Activated CD4-positive, alpha-beta T cell treated with anti-CD3 and anti-CD28 coated beads, Interleukin-2, amount 10 ng/mL, durations not matched to agents 7 days and 5 days (primary cell): ENCODE data around the gene MPZL2. TPM values are rescaled to one million over a fixed set of nuclear protein-coding genes. Genes with fewer than 3 reads are reported as not detected.

Experiments used
- CTCF ChIA-PET: fragments of 350-600 bp; sonication (Branson Sonifier 250); formaldehyde crosslinking; loops from one replicate; lab custom pipeline; 2021; ENCODE audit warnings: antibody characterized with exemption; lab: Charles Lee
- POLR2A ChIA-PET: fragments of 350-600 bp; sonication (Branson Sonifier 250); formaldehyde crosslinking; loops from one replicate; lab custom pipeline; 2021; ENCODE audit warnings: antibody characterized with exemption; lab: Charles Lee
- DNase-seq: peaks from one replicate; pipeline ENCODE4 v3.0.0-alpha.2; 2020
- H3K27ac Mint-ChIP-seq: one replicate; pipeline ENCODE4 v1.8.0; 2021; ENCODE audit warnings: mild to moderate bottlenecking, moderate library complexity, mixed read lengths
- H3K27me3 Mint-ChIP-seq: one replicate; pipeline ENCODE4 v1.8.0; 2021; ENCODE audit warnings: mixed read lengths
- H3K36me3 Mint-ChIP-seq: one replicate; pipeline ENCODE4 v1.8.0; 2021; ENCODE audit warnings: low read depth, mixed read lengths
- H3K4me1 Mint-ChIP-seq: one replicate; pipeline ENCODE4 v1.8.0; 2021; ENCODE audit warnings: mixed read lengths
- H3K4me3 Mint-ChIP-seq: one replicate; pipeline ENCODE4 v1.8.0; 2021; ENCODE audit warnings: mild to moderate bottlenecking, moderate library complexity, mixed read lengths
- H3K9me3 Mint-ChIP-seq: one replicate; pipeline ENCODE4 v1.8.0; 2021; ENCODE audit warnings: mixed read lengths
- total RNA-seq, 2 experiments: library from RNA; stranded (reverse); gene quantifications; one replicate each; pipeline ENCODE4 v1.2.3, GENCODE V29; 2021

The MPZL2 gene
- total RNA-seq, 2 experiments from 2014 or later: 5.5 to 6.0 TPM

GRCh38 chr11:118301600-118302195, 37.6 kb upstream of the MPZL2 start:
- Mint-ChIP-seq H3K4me1 (peaks cover 47% of the 10 kb centered on the region), H3K27me3 (no peaks in the 10 kb centered on the region), H3K36me3 (peaks cover 22% of the 10 kb centered on the region), H3K9me3 (peaks cover 2% of the 10 kb centered on the region), H3K27ac (no peak overlapping the region), H3K4me3 (no peak overlapping the region)
- DNase-seq: no peak
- ChIA-PET POLR2A (no interaction called here), CTCF (interaction anchor here (0.6 to 4.5 kb wide), 8 partner anchors 10 to 349 kb away, joined by 3 to 19 read pairs (median 5); no protein-coding TSS in a partner anchor)

- Mint-ChIP-seq H3K4me3 (no peak overlapping the region), H3K9me3 (peaks cover 2% of the 10 kb centered on the region), H3K36me3 (no peaks in the 10 kb centered on the region), H3K27me3 (no peaks in the 10 kb centered on the region), H3K4me1 (peaks cover 25% of the 10 kb centered on the region), H3K27ac (peak overlapping the region; percentile 67)
- peak; percentile 52 for DNase-seq
- ChIA-PET POLR2A (no interaction called here), CTCF (interaction anchor here (0.7 to 2.3 kb wide), 20 partner anchors 9 to 331 kb away, joined by 3 to 18 read pairs (median 4); partner anchors contain the start of genes CD3D, CD3E, CD3G and JAML)
These were observed 31.8 kb upstream of the MPZL2 start for GRCh38 chr11:118295815-118296454.

DNA sequence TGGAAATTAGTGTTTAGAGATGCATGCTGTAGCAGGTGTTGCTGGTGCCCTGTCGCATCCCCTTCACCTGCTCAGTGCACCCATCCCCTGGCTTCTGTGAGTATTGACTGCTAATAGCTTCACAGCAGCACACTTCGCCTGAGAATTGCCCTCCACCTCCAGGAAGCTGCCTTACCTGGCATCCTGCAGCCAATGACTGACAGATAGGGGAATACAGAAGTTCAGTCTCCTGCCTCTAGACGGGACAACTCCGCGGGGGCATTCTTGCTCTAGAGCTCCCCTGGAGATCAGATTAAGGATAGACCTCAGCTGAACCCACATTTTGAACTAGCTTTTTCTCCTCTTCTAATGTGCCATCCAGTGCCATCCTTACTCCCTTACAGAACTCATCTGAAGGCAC, 31.1 kb upstream of the MPZL2 start:
- H3K4me1 Mint-ChIP-seq: peaks cover 25% of the 10 kb centered on the region
- no peaks in the 10 kb centered on the region for H3K27me3 Mint-ChIP-seq
- no peak overlapping the region for H3K27ac Mint-ChIP-seq
- ChIA-PET POLR2A (no interaction called here), CTCF (interaction anchor here (0.7 to 2.3 kb wide), 19 partner anchors 8 to 331 kb away, joined by 3 to 18 read pairs (median 4); partner anchors contain the start of genes CD3D, CD3E, CD3G and JAML)
- H3K36me3 Mint-ChIP-seq: no peaks in the 10 kb centered on the region
- H3K9me3 Mint-ChIP-seq: peaks cover 2% of the 10 kb centered on the region
- H3K4me3 Mint-ChIP-seq: no peak overlapping the region
- DNase-seq: no peak

DNA sequence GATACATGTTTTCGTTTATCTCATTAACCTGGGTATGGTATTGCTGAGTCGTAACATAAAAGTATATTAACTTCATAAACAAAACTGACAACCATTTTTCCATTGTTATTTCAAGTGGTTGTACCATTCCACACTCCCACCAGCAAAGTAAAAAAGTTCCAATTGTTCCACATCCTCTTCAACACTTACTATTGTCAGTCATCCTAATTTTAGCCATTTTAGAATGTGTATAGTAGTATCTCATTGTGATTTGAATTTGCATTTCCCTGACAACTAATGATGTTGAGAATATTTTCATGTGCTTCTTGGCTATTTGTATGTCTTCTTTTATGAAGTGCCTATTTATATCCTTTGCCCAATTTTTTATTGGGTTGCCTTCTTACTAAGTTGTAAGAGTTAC, 30.0 kb upstream of the MPZL2 start:
- H3K36me3 Mint-ChIP-seq: peaks cover 2% of the 10 kb centered on the region
- H3K27me3 Mint-ChIP-seq: no peaks in the 10 kb centered on the region
- no peak overlapping the region for H3K4me3 Mint-ChIP-seq
- POLR2A ChIA-PET: no interaction called here
- H3K27ac Mint-ChIP-seq: no peak overlapping the region
- CTCF ChIA-PET: no interaction called here
- peaks cover 2% of the 10 kb centered on the region for H3K9me3 Mint-ChIP-seq
- DNase-seq: no peak
- peaks cover 24% of the 10 kb centered on the region for H3K4me1 Mint-ChIP-seq

DNA sequence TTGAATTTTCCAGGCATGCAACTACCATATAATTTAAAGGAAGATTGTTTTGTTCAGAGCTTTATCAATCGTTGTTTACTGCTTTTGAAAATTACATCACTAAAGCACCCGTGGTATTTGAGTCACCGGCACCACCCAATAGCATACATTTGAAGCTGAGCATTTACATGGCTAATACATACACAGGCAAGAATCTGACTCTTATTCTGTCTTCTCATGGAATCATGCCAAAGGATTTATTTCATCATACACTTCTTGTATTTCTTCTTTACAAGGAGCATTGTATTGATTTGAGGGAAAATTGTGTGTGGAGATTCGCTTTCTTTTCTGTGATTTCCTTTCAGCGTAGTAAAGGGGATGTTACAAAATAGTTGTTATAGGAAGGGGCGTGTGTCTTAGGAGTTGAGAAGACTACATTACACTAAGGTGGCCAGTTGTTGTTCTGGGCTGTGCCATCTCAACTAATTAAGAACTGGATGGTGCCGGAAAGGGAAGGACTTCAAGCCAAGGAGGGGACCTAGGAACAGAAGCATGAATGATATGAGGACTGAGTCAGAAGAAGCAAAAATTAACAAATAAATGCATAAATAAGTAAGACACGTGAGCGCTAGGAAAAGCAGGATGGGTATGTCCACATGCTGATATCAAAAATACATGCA, 27.5 kb upstream of the MPZL2 start:
- Mint-ChIP-seq H3K27me3 (no peaks in the 10 kb centered on the region), H3K27ac (no peak overlapping the region), H3K9me3 (peaks cover 2% of the 10 kb centered on the region), H3K4me3 (no peak overlapping the region), H3K36me3 (peaks cover 2% of the 10 kb centered on the region), H3K4me1 (peaks cover 24% of the 10 kb centered on the region)
- ChIA-PET POLR2A (interaction anchor here (1.0 kb wide), 1 partner anchor 93 kb away, joined by 4 read pairs; no protein-coding TSS in a partner anchor), CTCF (interaction anchor here (0.9 to 1.5 kb wide), 10 partner anchors 9 to 149 kb away, joined by 3 to 9 read pairs (median 3); no protein-coding TSS in a partner anchor)
- DNase-seq: no peak

GRCh38 chr11:118290923-118291322, 26.8 kb upstream of the MPZL2 start:
- Mint-ChIP-seq H3K27me3 (no peaks in the 10 kb centered on the region), H3K4me3 (no peak overlapping the region), H3K36me3 (peaks cover 3% of the 10 kb centered on the region), H3K9me3 (peaks cover 2% of the 10 kb centered on the region), H3K4me1 (peaks cover 19% of the 10 kb centered on the region), H3K27ac (no peak overlapping the region)
- DNase-seq: peak; percentile 63
- CTCF ChIA-PET: interaction anchor here (0.6 to 1.5 kb wide), 13 partner anchors 8 to 252 kb away, joined by 3 to 9 read pairs (median 3); no protein-coding TSS in a partner anchor
- POLR2A ChIA-PET: interaction anchor here (0.7 to 1.0 kb wide), 2 partner anchors 92 to 172 kb away, joined by 4 to 11 read pairs; no protein-coding TSS in a partner anchor

DNA sequence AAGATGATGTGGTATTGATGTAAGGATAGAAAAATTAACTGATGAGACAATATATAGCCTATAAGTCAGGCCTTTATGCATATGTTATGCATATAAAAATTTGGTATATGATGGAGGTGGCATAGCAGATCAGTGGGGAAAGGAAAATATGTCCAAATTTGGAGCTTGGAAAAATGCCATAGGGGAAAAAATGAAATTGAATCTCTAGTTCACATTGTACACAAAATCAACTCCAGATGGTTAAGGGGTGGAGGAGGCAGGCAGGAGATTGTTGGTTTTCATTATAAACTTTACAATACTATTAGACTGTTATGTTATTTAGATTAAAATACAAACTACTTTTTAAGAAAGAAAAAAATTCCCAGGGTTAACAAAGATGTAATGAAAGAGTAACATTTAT, 25.3 kb upstream of the MPZL2 start:
- peaks cover 2% of the 10 kb centered on the region for H3K9me3 Mint-ChIP-seq
- no peak for DNase-seq
- POLR2A ChIA-PET: no interaction called here
- peaks cover 5% of the 10 kb centered on the region for H3K36me3 Mint-ChIP-seq
- CTCF ChIA-PET: interaction anchor here (0.6 to 3.0 kb wide), 4 partner anchors 10 to 105 kb away, joined by 3 to 12 read pairs (median 4); partner anchors contain the start of gene CD3D
- peaks cover 20% of the 10 kb centered on the region for H3K4me1 Mint-ChIP-seq
- no peaks in the 10 kb centered on the region for H3K27me3 Mint-ChIP-seq
- H3K27ac Mint-ChIP-seq: no peak overlapping the region
- H3K4me3 Mint-ChIP-seq: no peak overlapping the region

DNA sequence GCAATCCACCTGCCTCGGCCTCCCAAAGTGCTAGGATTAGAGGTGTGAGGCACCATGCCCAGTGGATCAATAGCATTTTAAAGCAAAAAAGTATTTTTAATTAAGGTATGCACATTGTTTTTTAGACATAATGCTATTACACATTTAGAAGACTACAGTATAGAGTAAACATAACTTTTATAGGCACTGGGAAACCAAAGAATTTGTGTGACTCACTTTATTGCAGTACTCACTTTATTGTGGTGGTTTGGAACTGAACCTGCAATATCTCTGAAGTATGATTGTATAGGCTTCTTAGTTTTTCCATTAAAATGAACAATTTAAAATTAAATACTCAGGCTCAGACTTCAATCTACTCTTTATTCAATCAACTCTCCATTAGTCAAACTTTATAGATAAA, 22.9 kb upstream of the MPZL2 start:
- Mint-ChIP-seq H3K36me3 (peaks cover 7% of the 10 kb centered on the region), H3K9me3 (peaks cover 2% of the 10 kb centered on the region), H3K27me3 (no peaks in the 10 kb centered on the region), H3K27ac (no peak overlapping the region), H3K4me1 (peaks cover 39% of the 10 kb centered on the region), H3K4me3 (no peak overlapping the region)
- POLR2A ChIA-PET: no interaction called here
- no peak for DNase-seq
- CTCF ChIA-PET: interaction anchor here (1.4 to 1.5 kb wide), 3 partner anchors 9 to 22 kb away, joined by 3 to 5 read pairs (median 3); no protein-coding TSS in a partner anchor

DNA sequence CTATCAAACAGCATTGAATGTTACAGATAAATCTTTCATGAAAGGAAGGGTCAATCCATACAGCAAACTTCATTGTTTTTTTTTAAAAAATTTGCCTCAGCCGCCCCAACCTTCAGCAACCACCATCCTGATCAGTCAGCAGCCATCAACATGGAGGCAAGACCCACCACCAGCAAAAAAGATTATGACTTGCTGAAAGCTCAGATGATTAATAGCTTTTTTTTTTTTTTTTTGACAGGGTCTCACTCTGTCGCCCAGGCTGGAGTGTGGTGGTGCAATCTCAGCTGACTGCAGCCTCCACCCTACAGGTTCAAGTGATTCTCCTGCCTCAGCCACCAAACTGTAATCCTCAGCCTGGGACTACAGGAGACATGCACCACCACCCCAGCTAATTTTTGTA, 22.4 kb upstream of the MPZL2 start:
- Mint-ChIP-seq H3K27ac (no peak overlapping the region), H3K9me3 (peaks cover 2% of the 10 kb centered on the region), H3K4me1 (peaks cover 39% of the 10 kb centered on the region), H3K4me3 (no peak overlapping the region), H3K27me3 (no peaks in the 10 kb centered on the region), H3K36me3 (peaks cover 7% of the 10 kb centered on the region)
- ChIA-PET CTCF (interaction anchor here (1.4 to 1.5 kb wide), 3 partner anchors 9 to 22 kb away, joined by 3 to 5 read pairs (median 3); no protein-coding TSS in a partner anchor), POLR2A (no interaction called here)
- DNase-seq: no peak

DNA sequence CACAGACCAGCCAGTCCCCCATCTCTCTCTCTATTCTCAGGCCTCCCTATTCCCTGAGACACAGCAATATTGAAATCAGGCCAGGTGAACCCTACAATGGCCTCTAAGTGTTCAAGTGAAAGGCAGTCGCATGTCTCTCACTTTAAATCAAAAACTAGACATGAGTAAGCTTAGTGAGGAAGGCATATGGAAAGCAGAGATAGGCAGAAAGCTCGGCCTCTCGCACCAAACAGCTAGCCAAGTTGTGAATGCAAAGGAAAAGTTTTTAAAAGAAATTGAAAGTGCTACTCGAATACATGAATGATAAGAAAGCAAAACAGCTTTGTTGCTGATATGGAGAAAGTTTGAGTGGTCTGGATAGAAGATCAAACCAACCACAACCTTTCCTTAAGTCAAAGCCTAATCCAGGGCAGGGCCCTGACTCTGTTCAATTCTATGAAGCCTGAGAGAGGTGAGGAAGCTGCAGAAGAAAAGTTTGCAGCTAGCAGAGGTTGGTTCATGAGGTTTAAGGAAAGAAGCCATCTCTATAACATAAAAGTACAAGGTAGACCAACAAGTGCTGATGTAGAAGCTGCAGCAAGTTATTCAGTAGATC, 19.8 kb upstream of the MPZL2 start:
- Mint-ChIP-seq H3K4me3 (peak overlapping the region; percentile 12), H3K36me3 (peaks cover 6% of the 10 kb centered on the region), H3K27ac (peak overlapping the region; percentile 83), H3K4me1 (peaks cover 40% of the 10 kb centered on the region), H3K27me3 (no peaks in the 10 kb centered on the region), H3K9me3 (no peaks in the 10 kb centered on the region)
- DNase-seq: peak; percentile 21
- ChIA-PET CTCF (interaction anchor here (1.0 to 1.5 kb wide), 6 partner anchors 8 to 176 kb away, joined by 4 to 8 read pairs (median 6); partner anchors contain the start of gene JAML), POLR2A (interaction anchor here (0.6 kb wide), 2 partner anchors 20 to 37 kb away, joined by 3 to 4 read pairs; no protein-coding TSS in a partner anchor)

DNA sequence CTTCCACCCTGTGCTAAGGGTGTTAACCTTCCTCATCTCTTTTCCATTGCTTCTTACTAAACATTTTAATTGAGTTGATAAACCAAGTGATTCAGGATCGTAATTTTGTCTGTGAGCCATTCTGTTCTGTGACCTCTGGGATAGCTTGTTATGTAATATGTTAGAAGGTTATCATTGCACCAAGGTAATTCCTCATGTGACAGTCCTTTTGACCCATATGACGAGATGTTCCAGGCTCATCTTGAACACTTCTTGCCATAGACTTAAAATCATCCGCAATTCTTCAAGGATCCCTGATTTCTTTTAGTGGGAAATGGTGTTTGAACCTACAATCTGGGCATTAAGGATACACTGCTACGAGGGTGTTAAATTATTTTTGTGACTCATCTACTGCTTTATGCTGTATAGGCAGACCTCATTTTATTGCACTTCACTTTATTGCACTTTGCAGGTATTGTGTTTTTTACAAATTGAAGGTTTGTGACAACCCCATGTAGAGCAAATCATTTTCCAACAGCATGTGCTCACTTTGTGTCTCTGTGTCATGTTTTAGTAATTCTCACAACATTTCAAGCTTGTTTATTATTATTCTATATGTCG, 19.0 kb upstream of the MPZL2 start:
- peaks cover 6% of the 10 kb centered on the region for H3K36me3 Mint-ChIP-seq
- H3K4me3 Mint-ChIP-seq: no peak overlapping the region
- H3K27me3 Mint-ChIP-seq: no peaks in the 10 kb centered on the region
- peaks cover 41% of the 10 kb centered on the region for H3K4me1 Mint-ChIP-seq
- DNase-seq: no peak
- ChIA-PET POLR2A (interaction anchor here (0.6 kb wide), 1 partner anchor 36 kb away, joined by 3 read pairs; no protein-coding TSS in a partner anchor), CTCF (interaction anchor here (0.9 to 2.1 kb wide), 5 partner anchors 8 to 85 kb away, joined by 3 to 8 read pairs (median 7); no protein-coding TSS in a partner anchor)
- no peaks in the 10 kb centered on the region for H3K9me3 Mint-ChIP-seq
- H3K27ac Mint-ChIP-seq: peak overlapping the region; percentile 83
